Measurements from ENCODE around the gene PJVK.

Gene PJVK

DNA sequence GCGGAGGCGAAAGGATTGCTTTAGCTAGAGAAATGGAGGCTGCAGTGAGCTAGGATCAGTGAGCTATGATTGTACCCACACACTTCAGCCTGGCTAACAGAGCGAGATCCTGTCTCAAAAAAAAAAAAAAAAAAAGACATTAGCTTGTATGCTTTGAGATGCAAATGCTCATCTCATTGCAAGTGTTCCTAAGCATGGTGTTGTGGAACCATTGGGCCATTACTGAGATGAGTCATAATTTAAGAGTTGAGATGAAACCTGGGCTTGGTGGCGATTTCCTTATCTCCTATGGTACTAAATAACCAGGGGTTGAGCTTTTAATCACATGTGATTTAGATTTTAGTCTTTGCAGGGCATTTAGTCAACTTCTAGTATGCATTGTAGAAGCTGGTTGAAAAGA is 31.3 kb downstream of the PJVK start:
- no peak for DNase-seq

DNA sequence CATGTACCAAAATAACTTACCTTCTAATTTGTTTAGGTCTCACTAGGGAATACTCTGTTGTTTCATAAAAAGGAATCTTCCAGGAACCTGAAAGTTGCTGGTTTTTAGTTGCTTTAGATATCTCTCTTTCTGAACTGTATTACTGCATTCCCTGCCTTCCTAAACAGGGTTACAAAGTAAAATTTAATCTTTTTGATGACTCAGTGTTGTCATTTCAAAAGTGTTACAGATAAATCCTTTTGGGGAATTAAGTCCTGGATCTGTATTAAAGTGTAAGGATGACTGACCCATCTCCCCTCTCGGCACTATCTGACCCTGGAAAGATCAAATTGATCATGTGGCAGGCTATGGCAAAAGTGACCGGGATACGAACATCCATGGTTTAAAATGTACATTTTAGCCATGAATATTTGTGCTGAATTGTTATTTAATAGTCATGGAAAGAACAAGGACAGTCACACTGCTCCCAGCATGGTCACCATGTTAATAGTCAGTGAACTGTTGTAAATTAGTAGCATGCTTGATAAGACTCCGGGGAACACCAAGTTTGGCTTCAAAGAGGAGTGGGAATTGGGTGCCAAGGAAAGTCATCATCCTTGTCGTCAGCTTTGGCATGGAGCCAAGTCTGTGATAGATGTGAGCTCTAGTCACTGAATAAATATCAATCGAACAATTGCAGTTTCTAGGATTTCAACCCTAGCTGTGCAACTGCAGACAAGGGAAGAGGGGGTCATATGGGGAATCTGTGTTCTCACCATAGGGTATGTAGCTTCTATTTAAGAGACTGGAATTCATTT is 33.3 kb downstream of the PJVK start:
- no peak for DNase-seq

DNA sequence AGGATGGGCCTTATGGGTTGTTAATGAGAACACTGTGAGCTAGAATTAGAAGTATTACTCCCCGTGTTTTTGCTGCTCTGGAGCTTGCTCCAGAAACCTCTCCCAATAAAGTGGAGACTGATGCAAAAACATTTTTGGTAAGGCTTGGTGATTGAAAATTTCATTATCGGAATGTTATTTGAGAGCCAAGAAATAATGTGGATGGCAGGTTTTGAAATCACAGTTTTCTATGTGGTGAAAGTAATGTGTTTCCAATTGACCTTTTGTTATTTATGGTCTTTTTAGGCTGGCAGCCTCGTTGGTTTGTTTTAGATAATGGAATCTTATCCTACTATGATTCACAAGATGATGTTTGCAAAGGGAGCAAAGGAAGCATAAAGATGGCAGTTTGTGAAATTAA is 34.2 kb downstream of the PJVK start:
- DNase-seq: no peak

DNA sequence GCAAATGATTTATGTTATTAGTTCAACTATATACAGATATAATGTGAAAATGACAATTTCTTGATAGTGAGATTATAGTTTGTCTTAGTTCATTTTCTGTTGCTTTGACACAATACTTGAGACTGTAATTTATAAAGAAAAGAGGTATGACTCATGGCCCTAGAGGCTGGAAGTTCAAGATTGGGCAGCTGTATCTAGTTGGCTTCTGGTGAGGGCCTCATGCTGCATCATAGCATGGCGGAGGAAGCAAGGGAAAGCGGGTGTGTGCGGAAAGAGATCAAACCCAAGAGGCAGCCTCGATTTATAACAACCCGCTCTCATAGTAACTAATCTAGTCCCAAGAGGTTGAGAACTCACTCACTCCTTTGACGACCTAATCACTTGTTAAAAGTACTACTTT is 40.4 kb downstream of the PJVK start:
- no peak for DNase-seq

DNA sequence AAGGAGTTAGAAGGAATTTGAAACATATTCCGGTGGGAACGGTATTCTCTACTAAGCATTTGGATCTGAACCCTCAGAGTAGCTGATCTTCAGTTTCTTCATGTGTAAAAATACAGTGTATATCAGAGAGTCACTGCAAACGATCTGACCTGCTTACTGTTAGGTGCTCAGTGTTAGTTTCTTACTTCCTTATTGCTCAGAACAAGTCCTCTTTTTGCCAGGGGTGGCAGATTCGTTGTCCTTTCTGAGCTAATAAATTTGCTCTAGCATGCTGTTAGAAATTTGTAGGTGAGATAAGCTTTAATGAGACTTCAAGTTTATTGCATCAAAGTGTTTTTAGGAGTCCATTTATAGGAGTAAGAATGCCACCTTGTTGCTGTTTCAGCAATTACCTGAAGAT is 44.9 kb downstream of the PJVK start:
- no peak for DNase-seq

DNA sequence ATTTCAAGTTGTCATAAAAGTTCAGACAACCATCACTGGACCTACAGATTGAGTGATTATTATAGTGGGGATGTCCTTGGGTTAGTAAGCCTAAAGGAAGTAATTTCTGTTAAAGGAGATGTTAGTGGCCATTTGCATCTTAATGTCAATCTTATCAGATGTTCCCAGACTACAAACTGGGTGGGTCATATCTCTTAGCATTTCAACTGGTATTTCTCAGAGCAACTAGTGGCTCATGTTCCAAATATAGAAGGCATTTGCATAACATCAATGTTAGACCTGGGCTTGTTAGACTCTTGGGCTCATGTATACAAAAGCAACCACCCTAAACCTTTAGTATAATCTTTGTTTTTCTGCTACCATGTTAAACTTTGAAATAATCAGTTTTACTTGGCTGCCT is 47.0 kb downstream of the PJVK start:
- no peak for DNase-seq

DNA sequence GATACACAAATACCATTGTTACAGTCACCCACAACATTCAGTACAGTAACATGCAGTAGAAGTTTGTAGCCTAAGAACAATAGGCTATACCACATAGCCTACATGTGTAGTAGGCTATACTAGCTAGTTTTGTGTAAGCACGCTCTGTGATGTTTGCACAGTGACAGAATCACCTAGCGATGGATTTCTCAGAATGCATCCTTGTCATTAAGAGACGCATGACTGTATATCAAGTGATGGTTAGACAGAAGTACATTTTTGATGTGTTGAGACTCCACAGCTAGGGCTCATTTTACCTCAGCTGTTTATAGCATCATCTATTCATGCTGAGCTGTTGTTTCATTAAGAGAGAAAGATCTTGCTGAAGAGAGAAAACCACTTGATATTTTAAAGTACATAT is 48.5 kb downstream of the PJVK start:
- no peak for DNase-seq

DNA sequence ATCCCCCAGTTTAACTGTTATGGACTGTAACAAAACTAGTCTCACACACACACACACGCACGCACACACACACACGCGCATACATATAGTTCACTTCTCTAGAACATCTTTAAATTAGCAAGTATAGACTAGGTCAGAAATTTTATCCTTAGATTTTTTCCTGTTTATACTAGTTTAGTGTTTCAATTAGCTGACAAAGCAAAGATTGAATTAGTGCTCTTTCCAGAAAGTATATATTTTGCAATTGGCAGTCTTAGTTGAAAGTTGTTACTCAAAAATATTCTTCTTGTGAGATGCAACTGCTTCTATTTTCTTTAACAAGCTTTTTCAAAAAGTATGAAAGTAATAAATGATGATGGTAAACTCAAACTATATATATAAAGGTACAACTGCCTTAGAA is 51.6 kb downstream of the PJVK start:
- no peak for DNase-seq

DNA sequence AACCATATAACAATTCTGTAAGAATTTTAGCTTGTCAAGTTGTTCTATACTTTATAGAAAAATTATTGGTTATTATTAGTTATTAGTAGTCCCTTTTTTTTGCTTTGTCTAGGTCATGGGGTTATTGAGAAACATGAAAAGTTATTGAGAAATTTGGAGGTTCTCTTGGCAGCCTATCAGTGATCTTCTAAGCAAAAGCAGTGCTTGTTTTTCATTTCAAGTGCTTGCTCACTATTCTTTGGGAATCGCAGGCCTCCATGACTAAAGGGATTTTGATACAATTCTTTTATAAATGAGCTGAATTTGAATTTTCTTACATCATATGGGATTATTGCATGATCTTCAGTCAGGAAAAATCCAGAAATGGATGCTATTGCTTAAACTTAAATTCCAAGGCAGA is 54.9 kb downstream of the PJVK start:
- no peak for DNase-seq

DNA sequence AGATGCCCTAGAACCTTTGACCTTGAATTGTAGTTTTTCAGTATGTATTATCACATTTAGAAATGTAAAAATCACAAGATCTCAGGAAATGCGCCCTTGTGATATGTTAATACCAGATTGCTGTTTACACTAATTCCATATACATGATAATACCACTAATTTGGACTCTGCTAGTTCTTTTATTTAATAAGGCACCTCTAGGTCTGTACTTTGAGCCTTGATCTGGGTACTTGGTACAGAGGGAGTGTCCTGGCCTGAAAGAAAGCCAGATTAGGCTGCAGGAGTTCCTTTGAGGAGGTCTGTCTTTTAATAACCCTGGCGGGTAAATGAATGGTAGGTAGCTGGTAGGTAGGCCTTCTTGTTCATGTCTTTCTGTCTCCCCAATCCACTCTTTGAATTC is 55.3 kb downstream of the PJVK start:
- DNase-seq: no peak

DNA sequence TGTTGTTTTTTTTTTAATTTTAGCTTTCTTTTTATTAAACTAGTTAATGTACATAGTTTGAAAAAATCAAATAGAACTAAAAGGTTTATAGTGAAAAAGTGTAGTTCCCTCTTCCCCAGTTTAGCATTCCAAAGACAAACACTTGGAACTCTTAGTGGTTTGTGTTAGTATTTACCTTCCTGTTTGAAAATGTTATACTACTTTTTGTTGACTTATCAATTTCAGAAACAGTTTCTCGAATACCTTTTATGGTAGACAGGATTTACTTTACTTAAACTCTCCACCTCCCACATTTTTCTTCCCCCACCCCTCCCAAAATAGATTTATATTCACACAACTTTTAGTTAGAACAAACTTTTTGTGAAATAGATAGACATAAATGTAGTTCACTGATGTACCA is 55.8 kb downstream of the PJVK start:
- no peak for DNase-seq

DNA sequence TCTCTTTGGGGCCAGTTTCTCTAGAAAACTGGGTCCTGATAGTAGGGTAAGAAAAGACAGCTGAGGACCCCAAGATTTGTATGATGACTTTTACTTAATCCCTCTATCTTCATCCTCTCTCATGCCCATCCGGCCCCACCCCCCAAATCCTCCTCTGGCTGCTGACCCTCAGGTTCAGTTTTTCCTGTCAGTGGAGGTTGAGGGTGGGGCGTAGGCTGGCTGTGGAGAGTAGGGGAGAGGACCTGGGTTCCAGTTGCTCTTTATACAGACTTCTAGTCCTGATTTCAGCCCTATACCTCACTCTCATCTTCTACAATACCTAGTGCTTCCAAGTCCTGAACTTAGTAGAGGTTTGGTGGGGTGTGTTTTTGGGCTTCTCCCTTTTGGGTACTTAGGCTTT is 57.5 kb downstream of the PJVK start:
- DNase-seq: no peak

DNA sequence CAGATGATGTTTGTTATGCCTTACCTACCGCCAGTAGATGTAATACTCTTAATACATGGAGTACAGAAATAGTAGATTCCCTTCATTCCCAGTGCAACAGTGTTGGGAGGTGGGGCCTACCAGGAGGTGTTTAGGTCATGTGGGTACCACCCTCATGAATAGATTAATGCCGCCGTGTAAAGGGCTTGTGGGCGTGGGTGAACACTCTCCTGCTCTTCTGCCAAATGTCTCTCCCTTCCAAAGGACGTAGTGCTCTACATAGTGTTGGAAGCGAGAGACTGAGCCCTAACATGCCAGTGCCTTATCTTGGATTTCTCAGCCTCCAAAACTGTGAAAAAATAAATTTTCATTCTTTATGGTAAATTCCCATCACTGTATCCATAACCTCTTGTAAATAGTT is 59.2 kb downstream of the PJVK start:
- DNase-seq: no peak

All from SW 1271 (cell line).